B cell (primary cell): ENCODE measurements around the gene NUB1. TPM values are rescaled to one million over a fixed set of nuclear protein-coding genes. Genes with fewer than 3 reads are reported as not detected.

Experiments
- ATAC-seq: fragments of 200-7000 bp; cut with Tn5 transposase; one replicate; pipeline ENCODE4 v1.10.0; 2021; ENCODE audit warnings: low read depth, mild to moderate bottlenecking, moderate number of reproducible peaks, moderate library complexity
- CTCF ChIA-PET: fragments of 350-600 bp; sonication (Branson Sonifier 250); formaldehyde crosslinking; loops from one replicate; lab custom pipeline; 2021; ENCODE audit warnings: antibody characterized with exemption, inconsistent platforms; lab: Charles Lee
- POLR2A ChIA-PET: fragments of 350-600 bp; sonication (Branson Sonifier 250); formaldehyde crosslinking; loops from one replicate; lab custom pipeline; 2021; ENCODE audit warnings: antibody characterized with exemption; lab: Charles Lee
- DNase-seq: peaks from one replicate; pipeline ENCODE4 v3.0.0; 2013
- H2AFZ ChIP-seq: 2 replicates; pipeline ENCODE4 v1.6.1; 2012; ENCODE audit warnings: mild to moderate bottlenecking, low read depth, low read length; ENCODE audit not compliant: insufficient read depth, poor library complexity, severe bottlenecking
- H3K27ac ChIP-seq, 2 donors: 1 replicate in 1 of 2; 2 replicates in 1 of 2; pipeline ENCODE4 v1.5.1; 2012 to 2013; ENCODE audit warnings: low read length in 2 of 2, mild to moderate bottlenecking in 2 of 2, moderate library complexity in 1 of 2
- H3K27me3 ChIP-seq, 4 experiments: fragments of 200-600 bp in 1 of 4; sonication (generic) in 1 of 4; replicated peaks in 1 of 4; 1 replicate in 2 of 4; 2 replicates in 2 of 4; pipeline versions ENCODE4 v1.6.1 to v1.7.0; 2013 to 2016; ENCODE audit warnings: low read length in 3 of 4, mild to moderate bottlenecking in 2 of 4, mixed read lengths in 1 of 4, moderate library complexity in 1 of 4; ENCODE audit not compliant: insufficient read depth in 4 of 4, control insufficient read depth in 3 of 4; ENCODE audit errors: control extremely low read depth in 1 of 4
- H3K36me3 ChIP-seq, 2 experiments: replicated peaks in 1 of 2; 1 replicate in 1 of 2; 2 replicates in 1 of 2; pipeline versions ENCODE4 v1.6.1 to v1.7.1; 2013; ENCODE audit warnings: low read length in 1 of 2; ENCODE audit not compliant: insufficient read depth in 2 of 2, control insufficient read depth in 1 of 2; ENCODE audit errors: control extremely low read depth in 1 of 2, extremely low read depth in 1 of 2
- H3K4me1 ChIP-seq, 2 donors: fragments of 200-600 bp in 1 of 2; sonication (generic) in 1 of 2; 1 replicate in 1 of 2; 2 replicates in 1 of 2; pipeline versions ENCODE4 v1.5.1 to v1.6.1; 2013 to 2017; ENCODE audit warnings: low read length in 2 of 2; ENCODE audit not compliant: control insufficient read depth in 2 of 2, insufficient read depth in 2 of 2
- H3K4me2 ChIP-seq: replicated peaks from 2 replicates; pipeline ENCODE3; 2012; ENCODE audit warnings: mild to moderate bottlenecking, low read depth, low read length; ENCODE audit not compliant: poor library complexity, severe bottlenecking
- H3K4me3 ChIP-seq, 5 experiments: fragments of 200-600 bp in 1 of 5; sonication (generic) in 1 of 5; 1 replicate in 3 of 5; 2 replicates in 2 of 5; pipeline versions ENCODE4 v1.5.1 to v1.7.0; 2011 to 2016; ENCODE audit warnings: low read length in 4 of 5, mild to moderate bottlenecking in 4 of 5, low read depth in 2 of 5, control low read depth in 1 of 5, moderate library complexity in 1 of 5; ENCODE audit not compliant: insufficient read depth in 1 of 5; ENCODE audit errors: control extremely low read depth in 1 of 5, extremely low read depth in 1 of 5
- H3K79me2 ChIP-seq: fragments of 200-600 bp; sonication (generic); one replicate; pipeline ENCODE4 v1.6.0; 2016; ENCODE audit warnings: low read length; ENCODE audit not compliant: control insufficient read depth, insufficient read depth
- H3K9ac ChIP-seq: fragments of 200-600 bp; sonication (generic); 2 replicates; pipeline ENCODE4 v1.6.1; 2017; ENCODE audit warnings: mild to moderate bottlenecking, low read length, moderate library complexity
- H3K9me3 ChIP-seq, 3 donors: one replicate each; pipeline versions ENCODE4 v1.6.1 to v1.7.1; 2013; ENCODE audit warnings: low read length in 2 of 3; ENCODE audit not compliant: control insufficient read depth in 2 of 3, insufficient read depth in 1 of 3; ENCODE audit errors: control extremely low read depth in 1 of 3
- H4K20me1 ChIP-seq: 2 replicates; pipeline ENCODE4 v1.6.0; 2012; ENCODE audit warnings: mild to moderate bottlenecking, low read length; ENCODE audit not compliant: insufficient read depth, control insufficient read depth, poor library complexity, severe bottlenecking
- H3K27ac Mint-ChIP-seq: one replicate; pipeline ENCODE4 v1.8.0; 2021; ENCODE audit warnings: mixed read lengths
- H3K27me3 Mint-ChIP-seq: one replicate; pipeline ENCODE4 v1.8.0; 2021; ENCODE audit warnings: mixed read lengths
- H3K4me1 Mint-ChIP-seq: one replicate; pipeline ENCODE4 v1.8.0; 2021; ENCODE audit warnings: mixed read lengths
- H3K4me3 Mint-ChIP-seq: one replicate; pipeline ENCODE4 v1.8.0; 2021; ENCODE audit warnings: mixed read lengths
- H3K9me3 Mint-ChIP-seq: one replicate; pipeline ENCODE4 v1.8.0; 2022; ENCODE audit warnings: mixed read lengths; ENCODE audit not compliant: insufficient read depth
- CTCF ChIP-seq: fragments of 200-600 bp; IDR thresholded peaks from one replicate; pipeline ENCODE4 v1.8.0; 2022; ENCODE audit warnings: antibody characterized with exemption, mild to moderate bottlenecking
- EZH2 ChIP-seq: IDR thresholded peaks from 2 replicates; pipeline ENCODE4 v1.6.1; 2012; ENCODE audit warnings: borderline replicate concordance, low read depth, mild to moderate bottlenecking, moderate library complexity, low read length; ENCODE audit not compliant: insufficient read depth, poor library complexity, severe bottlenecking
- WGBS: methylation state at CpG from one replicate; pipeline ENCODE4 v1.1.5; 2013; ENCODE audit warnings: missing lambda C conversion rate; ENCODE audit not compliant: insufficient coverage; 5-methylcytosine and 5-hydroxymethylcytosine counted together
- intact Hi-C: fragments of 100-400 bp; cut with micrococcal nuclease; formaldehyde crosslinking; loops from one replicate; pipeline ENCODE4 v1.10.0; 2022
- polyA plus RNA-seq: library from polyadenylated mRNA; depleted of rRNA; stranded (reverse); fragments of >200 nt; gene quantifications from 2 replicates; pipeline ENCODE4 v1.2.3, GENCODE V29; 2012
- total RNA-seq, 2 donors: library from RNA; stranded (reverse); fragments of 120-200 nt in 1 of 2; gene quantifications; 1 replicate in 1 of 2; 2 replicates in 1 of 2; pipeline versions ENCODE4 v1.2.3 to v1.2.4, GENCODE V29; 2013 to 2022

NUB1 gene
- total and polyA plus RNA-seq, 2 donors (not counting 1 experiment from before 2014, with no cell fraction given), result 55.0 to 104 TPM

DNA sequence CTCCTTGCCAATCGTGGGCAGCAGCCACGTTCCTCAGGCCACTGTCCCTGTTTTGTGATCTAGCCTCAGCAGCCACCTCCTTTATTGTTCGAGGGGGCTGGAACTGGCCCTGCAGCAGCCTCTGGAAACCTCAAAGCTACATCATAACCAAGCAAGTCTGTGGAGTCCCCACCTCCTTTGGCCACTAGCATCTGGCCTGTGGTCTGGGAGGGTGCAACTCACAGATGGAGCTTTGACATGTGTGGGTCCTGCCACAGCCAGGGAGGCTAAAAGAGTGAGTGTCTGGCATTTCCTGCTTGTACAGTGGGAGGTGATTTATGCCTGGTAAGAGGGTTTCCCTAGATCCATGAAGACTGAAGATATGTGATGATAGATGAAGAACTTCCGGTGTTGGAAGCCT, 32.3 kb upstream of the NUB1 start:
- TF ChIP-seq EZH2 (no peak), CTCF (no peak)
- 5% methylated on average over 3 of the region's 4 CpGs for WGBS
- no peaks in the 10 kb centered on the region for H4K20me1 ChIP-seq
- ChIA-PET POLR2A (no interaction called here), CTCF (interaction anchor here (0.6 to 3.9 kb wide), 4 partner anchors 12 to 449 kb away, joined by 3 to 38 read pairs (median 4); no protein-coding TSS in a partner anchor)
- H3K27me3 ChIP-seq, result peaks cover 0 to 41% (median 11%) of the 10 kb centered on the region in 4 experiments
- no peak overlapping the region for H3K27ac ChIP-seq
- intact Hi-C loops, result no loop called here
- no peak overlapping the region for H3K9ac ChIP-seq
- H3K9me3 Mint-ChIP-seq, result no peaks in the 10 kb centered on the region
- H3K79me2 ChIP-seq, result no peaks in the 10 kb centered on the region
- peaks cover 0 to 4% of the 10 kb centered on the region in 2 donors for H3K4me1 ChIP-seq
- peaks cover 7% of the 10 kb centered on the region for H3K4me1 Mint-ChIP-seq
- H3K36me3 ChIP-seq, result no peaks in the 10 kb centered on the region
- H3K4me3 ChIP-seq, result no peak overlapping the region
- H3K27me3 Mint-ChIP-seq, result peaks cover 26% of the 10 kb centered on the region
- H3K4me3 Mint-ChIP-seq, result no peak overlapping the region
- H3K4me2 ChIP-seq, result no peak overlapping the region
- H2AFZ ChIP-seq, result no peak overlapping the region
- H3K9me3 ChIP-seq, result peaks cover 0 to 11% (median 7%) of the 10 kb centered on the region in 3 donors
- DNase-seq (no peak), ATAC-seq (no peak)
- no peak overlapping the region for H3K27ac Mint-ChIP-seq

DNA sequence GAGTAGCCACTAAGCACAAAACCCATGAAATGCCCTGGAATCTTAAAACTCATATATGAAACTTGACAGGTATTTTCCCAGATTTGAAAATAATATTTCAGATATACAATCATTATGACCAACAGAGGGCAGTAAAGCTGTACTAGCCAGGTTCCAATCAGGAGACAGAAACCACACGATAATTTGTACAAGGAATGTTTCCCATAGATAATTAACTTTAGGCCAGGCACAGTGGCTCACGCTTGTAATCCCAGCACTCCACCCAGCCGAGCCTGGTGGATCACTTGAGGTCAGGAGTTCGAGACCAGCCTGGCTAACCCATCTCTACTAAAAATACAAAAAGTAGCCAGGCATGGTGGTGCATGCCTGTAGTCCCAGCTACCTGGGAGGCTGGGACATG, 31.0 kb upstream of the NUB1 start:
- no peaks in the 10 kb centered on the region for H4K20me1 ChIP-seq
- no peaks in the 10 kb centered on the region for H3K79me2 ChIP-seq
- H3K9ac ChIP-seq, result no peak overlapping the region
- H2AFZ ChIP-seq, result no peak overlapping the region
- ATAC-seq (no peak), DNase-seq (peak; percentile 23)
- intact Hi-C loops, result no loop called here
- no peak overlapping the region for H3K4me2 ChIP-seq
- H3K27me3 Mint-ChIP-seq, result peaks cover 17% of the 10 kb centered on the region
- peaks cover 2% of the 10 kb centered on the region for H3K4me1 Mint-ChIP-seq
- POLR2A ChIA-PET, result no interaction called here
- no peak overlapping the region for H3K4me3 ChIP-seq
- peaks cover 0 to 29% (median 3%) of the 10 kb centered on the region in 4 experiments for H3K27me3 ChIP-seq
- H3K27ac Mint-ChIP-seq, result no peak overlapping the region
- H3K4me1 ChIP-seq, result peaks cover 0 to 3% of the 10 kb centered on the region in 2 donors
- H3K4me3 Mint-ChIP-seq, result no peak overlapping the region
- TF ChIP-seq CTCF, result peak; percentile 35
- no peak for TF ChIP-seq EZH2
- no peak overlapping the region for H3K27ac ChIP-seq
- CTCF ChIA-PET, result interaction anchor here (0.7 to 3.9 kb wide), 9 partner anchors 11 to 448 kb away, joined by 3 to 38 read pairs (median 4); no protein-coding TSS in a partner anchor
- WGBS, result 60% methylated on average over 4 of the region's 4 CpGs
- peaks cover 0 to 11% (median 7%) of the 10 kb centered on the region in 3 donors for H3K9me3 ChIP-seq
- no peaks in the 10 kb centered on the region for H3K9me3 Mint-ChIP-seq
- no peaks in the 10 kb centered on the region for H3K36me3 ChIP-seq
